Medulla oblongata (tissue), 1 donor: ENCODE results near the gene FKBP9.
"Not testable (repeated sequence)": the region's sequence is repeated elsewhere in the genome, so short reads cannot be mapped to it uniquely, and the experiment has no call there.

ENCODE experiments used
- DNase-seq: peaks from one replicate; pipeline ENCODE4 v3.0.0-alpha.2; 2015; ENCODE audit errors: extremely low spot score

FKBP9 gene

GRCh38 chr7:32952876-32953275 lies 4.4 kb upstream of the FKBP9 start:
- DNase-seq: no peak

GRCh38 chr7:32958046-32959025 lies 1.1 kb downstream of the FKBP9 start:
- DNase-seq: peak; percentile 58

GRCh38 chr7:32963880-32964301 lies 6.7 kb downstream of the FKBP9 start:
- DNase-seq: peak; percentile 8

GRCh38 chr7:32964461-32965159 lies 7.4 kb downstream of the FKBP9 start:
- peak; percentile 51 for DNase-seq

GRCh38 chr7:32966489-32967267 lies 9.4 kb downstream of the FKBP9 start:
- DNase-seq: not testable (repeated sequence)

GRCh38 chr7:32967268-32967582 lies 10.0 kb downstream of the FKBP9 start:
- not testable (repeated sequence) for DNase-seq

GRCh38 chr7:32971967-32972366 lies 14.7 kb downstream of the FKBP9 start:
- not testable (repeated sequence) for DNase-seq

GRCh38 chr7:32977159-32977558 lies 19.9 kb downstream of the FKBP9 start:
- DNase-seq: not testable (repeated sequence)

- DNase-seq: not testable (repeated sequence)
Observed at GRCh38 chr7:32979246-32979645, 22.0 kb downstream of the FKBP9 start.

GRCh38 chr7:32979902-32980301 lies 22.7 kb downstream of the FKBP9 start:
- not testable (repeated sequence) for DNase-seq

GRCh38 chr7:32988148-32988547 lies 30.9 kb downstream of the FKBP9 start:
- not testable (repeated sequence) for DNase-seq

GRCh38 chr7:32991068-32991585 lies 33.9 kb downstream of the FKBP9 start:
- not testable (repeated sequence) for DNase-seq

GRCh38 chr7:32991975-32992700 lies 34.9 kb downstream of the FKBP9 start:
- not testable (repeated sequence) for DNase-seq

- DNase-seq: not testable (repeated sequence)
Observed at GRCh38 chr7:32992750-32993149, 35.5 kb downstream of the FKBP9 start.

- not testable (repeated sequence) for DNase-seq
Observed at GRCh38 chr7:32997956-32998355, 40.7 kb downstream of the FKBP9 start.

GRCh38 chr7:32998361-32999171 lies 41.3 kb downstream of the FKBP9 start:
- peak; percentile 2 for DNase-seq

- DNase-seq: not testable (repeated sequence)
Observed at GRCh38 chr7:32999380-32999779, 42.1 kb downstream of the FKBP9 start.

GRCh38 chr7:33003111-33003510 lies 45.9 kb downstream of the FKBP9 start:
- not testable (repeated sequence) for DNase-seq

- DNase-seq: not testable (repeated sequence)
Observed at GRCh38 chr7:33004104-33004616, 46.9 kb downstream of the FKBP9 start.

- not testable (repeated sequence) for DNase-seq
Observed at GRCh38 chr7:33005193-33005592, 48.0 kb downstream of the FKBP9 start.
